ENCODE measurements around the gene CYBC1. TPM values are rescaled to one million over a fixed set of nuclear protein-coding genes. Genes with fewer than 3 reads are reported as not detected.

CYBC1 gene
- total and polyA plus RNA-seq, 9 of the 15 experiments (the other 6 are each of a cell fraction or from before 2014, with no cell fraction given), result 1.3 to 71.8 (median 49.9) TPM

DNA sequence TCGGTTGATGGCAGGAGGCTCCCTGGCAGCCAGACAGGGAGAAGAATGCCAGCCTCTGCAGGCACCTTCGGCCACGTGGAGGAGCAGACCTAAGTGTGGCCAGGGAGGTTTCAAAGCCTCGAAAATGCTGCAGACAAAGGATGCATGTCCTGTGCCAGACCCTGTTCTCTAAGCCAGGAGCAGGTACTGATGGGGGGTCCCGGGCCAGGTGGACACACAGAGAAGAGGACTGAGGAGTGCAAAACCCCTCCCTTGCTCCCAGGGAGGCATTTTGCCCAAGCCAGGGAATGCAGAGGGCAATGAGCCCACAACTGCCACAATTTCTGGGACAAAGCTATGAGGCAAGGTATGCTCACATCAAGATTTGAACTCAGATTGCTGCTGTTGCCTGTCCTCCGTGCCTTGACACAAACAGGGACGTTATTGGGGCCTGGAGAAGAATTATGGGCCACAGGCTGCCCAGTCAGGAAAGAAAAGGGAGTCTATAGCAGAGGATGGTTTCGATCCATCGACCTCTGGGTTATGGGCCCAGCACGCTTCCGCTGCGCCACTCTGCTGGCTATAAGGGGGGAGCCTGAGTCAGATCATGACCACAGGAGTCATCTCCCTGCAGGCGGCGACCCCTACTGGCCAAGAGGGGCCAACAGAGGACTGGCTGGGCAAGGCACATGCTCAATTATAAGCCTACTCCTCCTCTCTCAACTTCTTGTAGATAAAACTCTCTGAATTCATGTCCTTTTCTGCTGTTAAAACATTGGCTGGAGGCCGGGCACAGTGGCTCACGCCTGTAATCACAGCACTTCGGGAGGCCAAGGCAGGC lies 43.9 kb upstream of the CYBC1 start (continued):
- TF ChIP-seq ZFP91 (CRISPR knock-in tag; IDR thresholded peaks at IDR 0.05) (peak; percentile 31; the same call in 1 of the 2 replicates), KLF1 (tag; IDR thresholded peaks at IDR 0.05) (no peak), EHMT2 (IDR thresholded peaks at IDR 0.05) (peak; percentile 60; the same call in 1 of the 2 replicates), ZNF263 (CRISPR knock-in tag; IDR thresholded peaks at IDR 0.05; ENCODE audit: borderline replicate concordance) (peak; percentile 19; the same call in 1 of the 2 replicates), ZNF175 (CRISPR knock-in tag; IDR thresholded peaks at IDR 0.05; ENCODE audit: low read depth) (peak; percentile 57; the same call in 1 of the 2 replicates), CHD4 (IDR thresholded peaks at IDR 0.05; ENCODE audit: insufficient read depth, insufficient replicate concordance, low read depth, low read length, poor library complexity, severe bottlenecking) (no peak), RAD51 (IDR thresholded peaks at IDR 0.05; ENCODE audit: borderline replicate concordance, low read depth) (no peak; the same call in 1 of the 2 replicates), PPARD (CRISPR knock-in tag; IDR thresholded peaks at IDR 0.05) (no peak), EZH2 (IDR thresholded peaks at IDR 0.05; ENCODE audit: borderline replicate concordance, low read depth, low read length) (no peak), NFIC (IDR thresholded peaks at IDR 0.05) (peak; percentile 86), ZNF830 (CRISPR knock-in tag; IDR thresholded peaks at IDR 0.05) (0 out of 2 replicates have a peak, but pooled peaks have one; percentile 17), PCBP2 (IDR thresholded peaks at IDR 0.05; ENCODE audit: low read depth, low read length, poor library complexity, severe bottlenecking) (no peak), ZBTB17 (CRISPR knock-in tag; IDR thresholded peaks at IDR 0.05) (peak; percentile 70; the same call in 1 of the 2 replicates), KHSRP (IDR thresholded peaks at IDR 0.05) (no peak), SRSF9 (IDR thresholded peaks at IDR 0.05; ENCODE audit: borderline replicate concordance, low read depth, low read length) (no peak), ETV1 (tag; conservative IDR thresholded peaks at IDR 0.05; ENCODE audit: low read depth) (peak; percentile 89), POLR2G (IDR thresholded peaks at IDR 0.05; ENCODE audit: low read depth, low read length) (no peak), CREBBP (IDR thresholded peaks at IDR 0.05; ENCODE audit: low read depth, low read length) (no peak)
- TF ChIP-seq, protein P1, sequence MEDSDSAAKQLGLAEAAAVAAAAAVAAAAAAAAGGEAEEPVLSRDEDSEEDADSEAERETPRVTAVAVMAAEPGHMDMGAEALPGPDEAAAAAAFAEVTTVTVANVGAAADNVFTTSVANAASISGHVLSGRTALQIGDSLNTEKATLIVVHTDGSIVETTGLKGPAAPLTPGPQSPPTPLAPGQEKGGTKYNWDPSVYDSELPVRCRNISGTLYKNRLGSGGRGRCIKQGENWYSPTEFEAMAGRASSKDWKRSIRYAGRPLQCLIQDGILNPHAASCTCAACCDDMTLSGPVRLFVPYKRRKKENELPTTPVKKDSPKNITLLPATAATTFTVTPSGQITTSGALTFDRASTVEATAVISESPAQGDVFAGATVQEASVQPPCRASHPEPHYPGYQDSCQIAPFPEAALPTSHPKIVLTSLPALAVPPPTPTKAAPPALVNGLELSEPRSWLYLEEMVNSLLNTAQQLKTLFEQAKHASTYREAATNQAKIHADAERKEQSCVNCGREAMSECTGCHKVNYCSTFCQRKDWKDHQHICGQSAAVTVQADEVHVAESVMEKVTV (CRISPR knock-in tag; IDR thresholded peaks at IDR 0.05), result peak; percentile 52; the same call in 1 of the 2 replicates
- TF ChIP-seq, protein P2, sequence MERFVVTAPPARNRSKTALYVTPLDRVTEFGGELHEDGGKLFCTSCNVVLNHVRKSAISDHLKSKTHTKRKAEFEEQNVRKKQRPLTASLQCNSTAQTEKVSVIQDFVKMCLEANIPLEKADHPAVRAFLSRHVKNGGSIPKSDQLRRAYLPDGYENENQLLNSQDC (CRISPR knock-in tag; IDR thresholded peaks at IDR 0.05), result 0 out of 2 replicates have a peak, but pooled peaks have one; percentile 65
- TF ChIP-seq, protein P3, sequence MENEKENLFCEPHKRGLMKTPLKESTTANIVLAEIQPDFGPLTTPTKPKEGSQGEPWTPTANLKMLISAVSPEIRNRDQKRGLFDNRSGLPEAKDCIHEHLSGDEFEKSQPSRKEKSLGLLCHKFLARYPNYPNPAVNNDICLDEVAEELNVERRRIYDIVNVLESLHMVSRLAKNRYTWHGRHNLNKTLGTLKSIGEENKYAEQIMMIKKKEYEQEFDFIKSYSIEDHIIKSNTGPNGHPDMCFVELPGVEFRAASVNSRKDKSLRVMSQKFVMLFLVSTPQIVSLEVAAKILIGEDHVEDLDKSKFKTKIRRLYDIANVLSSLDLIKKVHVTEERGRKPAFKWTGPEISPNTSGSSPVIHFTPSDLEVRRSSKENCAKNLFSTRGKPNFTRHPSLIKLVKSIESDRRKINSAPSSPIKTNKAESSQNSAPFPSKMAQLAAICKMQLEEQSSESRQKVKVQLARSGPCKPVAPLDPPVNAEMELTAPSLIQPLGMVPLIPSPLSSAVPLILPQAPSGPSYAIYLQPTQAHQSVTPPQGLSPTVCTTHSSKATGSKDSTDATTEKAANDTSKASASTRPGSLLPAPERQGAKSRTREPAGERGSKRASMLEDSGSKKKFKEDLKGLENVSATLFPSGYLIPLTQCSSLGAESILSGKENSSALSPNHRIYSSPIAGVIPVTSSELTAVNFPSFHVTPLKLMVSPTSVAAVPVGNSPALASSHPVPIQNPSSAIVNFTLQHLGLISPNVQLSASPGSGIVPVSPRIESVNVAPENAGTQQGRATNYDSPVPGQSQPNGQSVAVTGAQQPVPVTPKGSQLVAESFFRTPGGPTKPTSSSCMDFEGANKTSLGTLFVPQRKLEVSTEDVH (IDR thresholded peaks at IDR 0.05; ENCODE audit: low read depth, partially characterized antibody), result peak; percentile 63

Data from K562 (cell line).